ENCODE results near the gene PCK2.

PCK2 gene

DNA sequence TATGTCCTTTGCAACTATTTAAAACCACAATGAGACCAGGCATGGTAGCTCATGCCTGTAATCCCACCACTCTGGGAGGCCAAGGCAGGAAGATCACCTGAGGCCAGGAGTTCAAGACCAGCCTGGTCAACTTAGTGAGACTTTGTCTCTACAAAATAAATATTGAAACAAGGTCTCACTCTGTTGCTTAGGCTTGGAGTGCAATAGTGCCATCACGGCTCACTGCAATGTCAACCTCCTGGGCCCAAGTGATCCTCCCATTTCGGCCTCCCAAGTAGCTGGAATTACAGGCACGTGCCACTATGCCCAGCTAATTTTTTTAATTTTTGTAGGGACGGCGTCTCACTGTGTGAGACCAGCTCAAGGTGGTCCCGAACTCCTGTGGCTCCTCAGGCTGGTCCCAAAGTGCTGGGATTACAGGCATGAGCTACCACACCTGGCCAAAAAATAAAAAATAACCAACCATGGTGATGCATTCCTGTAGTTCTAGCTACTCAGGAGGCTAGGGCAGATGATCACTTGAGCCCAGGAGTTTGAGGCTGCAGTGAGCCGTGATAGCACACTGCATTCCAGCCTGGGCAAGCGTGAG, 35.4 kb downstream of the PCK2 start:
- in situ Hi-C loops (cut with HindIII; ENCODE audit: low pct_ligation_motif_present, low pct_unique_long_range_greater_than_20kb, low sequenced_read_pairs): no loop called here
- DNase-seq: no peak

DNA sequence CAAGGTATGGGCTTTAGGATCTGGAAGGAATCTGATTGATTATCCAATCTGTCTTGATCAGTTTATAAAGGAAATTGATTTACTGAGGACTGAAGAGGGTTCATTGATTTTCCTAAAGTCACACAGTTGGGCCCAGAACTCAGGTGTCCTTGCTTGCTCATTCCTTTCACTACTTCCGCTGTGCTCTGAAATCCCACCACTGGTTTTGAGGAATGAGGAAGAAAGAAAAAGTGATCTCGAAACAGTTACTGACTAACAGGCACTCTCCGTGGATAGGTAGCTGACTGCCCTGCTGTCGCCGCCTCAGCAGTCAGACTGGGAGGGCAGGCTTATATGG, 36.2 kb downstream of the PCK2 start, which contains the start of gene FITM1:
FITM1 (plus strand) TSS at position 280 of the 337 bp plus-strand sequence. CDS start 905 bp downstream, outside the sequence.
- no peak for DNase-seq
- in situ Hi-C loops (cut with HindIII; ENCODE audit: low pct_ligation_motif_present, low pct_unique_long_range_greater_than_20kb, low sequenced_read_pairs): no loop called here

DNA sequence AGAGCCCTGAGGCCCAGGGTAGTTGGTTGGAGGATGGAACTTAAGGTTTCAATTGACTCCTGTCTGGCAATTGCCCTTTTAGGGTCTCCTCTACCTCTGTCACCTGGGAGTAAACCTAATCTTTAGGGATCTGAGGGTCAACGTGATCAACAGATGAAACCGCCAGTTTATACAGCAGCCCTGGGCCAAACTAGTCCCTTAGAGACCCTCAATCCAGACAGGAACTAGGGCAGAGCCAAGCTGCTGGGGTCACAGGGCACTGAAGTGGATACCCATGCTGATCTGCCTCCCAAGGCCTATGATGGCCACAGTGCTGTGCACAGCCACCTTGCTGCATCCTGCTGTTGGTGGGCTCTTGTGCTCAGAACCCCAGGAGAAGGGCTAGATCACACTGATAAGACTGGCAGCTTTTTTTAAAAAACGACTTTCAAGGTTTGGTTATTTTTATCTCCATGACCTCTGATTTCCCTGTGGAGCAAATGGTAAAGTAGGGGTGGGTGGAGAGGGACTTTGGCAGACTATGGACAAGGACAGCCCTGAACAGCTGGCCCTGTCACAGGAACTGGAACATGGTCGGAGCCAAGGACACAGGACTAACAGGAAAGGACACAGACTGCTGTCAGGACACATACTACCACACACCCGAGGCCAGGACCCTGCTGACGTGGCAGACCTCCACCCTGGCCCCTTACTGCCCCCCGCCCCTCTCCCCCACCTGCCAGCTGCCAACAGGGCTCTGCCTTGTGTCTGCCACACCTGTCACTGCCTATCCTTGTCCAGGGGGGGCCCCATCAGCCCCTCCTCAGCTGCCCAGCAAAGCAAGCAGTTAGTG, 36.8 kb downstream of the PCK2 start:
- no peak for DNase-seq
- in situ Hi-C loops (cut with HindIII; ENCODE audit: low pct_ligation_motif_present, low pct_unique_long_range_greater_than_20kb, low sequenced_read_pairs): no loop called here

DNA sequence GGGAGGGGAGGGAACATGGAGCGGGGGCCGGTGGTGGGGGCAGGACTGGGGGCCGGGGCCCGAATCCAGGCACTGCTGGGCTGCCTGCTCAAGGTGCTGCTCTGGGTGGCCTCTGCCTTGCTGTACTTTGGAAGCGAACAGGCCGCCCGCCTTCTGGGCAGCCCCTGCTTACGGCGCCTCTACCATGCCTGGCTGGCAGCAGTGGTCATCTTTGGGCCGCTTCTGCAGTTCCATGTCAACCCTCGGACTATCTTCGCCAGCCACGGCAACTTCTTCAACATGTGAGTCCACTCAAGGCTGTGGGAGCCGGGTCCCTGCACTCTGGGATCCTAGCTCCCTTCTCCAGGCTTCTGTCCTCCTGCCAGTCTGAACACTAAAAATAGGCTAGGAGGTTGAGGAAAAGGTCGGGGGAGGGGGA, 37.4 kb downstream of the PCK2 start:
- DNase-seq: no peak
- in situ Hi-C loops (cut with HindIII; ENCODE audit: low pct_ligation_motif_present, low pct_unique_long_range_greater_than_20kb, low sequenced_read_pairs): no loop called here

DNA sequence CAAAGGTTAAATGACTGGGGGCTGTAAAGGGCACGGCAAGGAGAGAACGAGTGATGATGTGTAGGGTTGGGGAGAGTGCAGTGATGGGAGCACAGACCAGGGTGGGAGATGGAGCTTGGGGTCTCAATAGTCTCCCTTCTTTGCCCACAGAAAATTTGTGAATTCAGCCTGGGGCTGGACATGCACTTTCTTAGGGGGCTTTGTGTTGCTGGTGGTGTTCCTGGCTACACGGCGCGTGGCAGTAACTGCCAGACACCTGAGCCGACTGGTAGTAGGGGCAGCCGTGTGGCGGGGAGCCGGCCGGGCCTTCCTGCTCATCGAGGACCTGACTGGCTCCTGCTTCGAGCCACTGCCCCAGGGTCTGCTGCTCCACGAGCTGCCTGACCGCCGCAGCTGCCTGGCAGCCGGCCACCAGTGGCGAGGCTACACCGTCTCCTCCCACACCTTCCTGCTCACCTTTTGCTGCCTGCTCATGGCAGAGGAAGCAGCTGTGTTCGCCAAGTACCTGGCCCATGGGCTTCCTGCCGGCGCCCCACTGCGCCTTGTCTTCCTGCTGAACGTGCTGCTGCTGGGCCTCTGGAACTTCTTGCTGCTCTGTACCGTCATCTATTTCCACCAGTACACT, 38.1 kb downstream of the PCK2 start:
- in situ Hi-C loops (cut with HindIII; ENCODE audit: low pct_ligation_motif_present, low pct_unique_long_range_greater_than_20kb, low sequenced_read_pairs): no loop called here
- no peak for DNase-seq

DNA sequence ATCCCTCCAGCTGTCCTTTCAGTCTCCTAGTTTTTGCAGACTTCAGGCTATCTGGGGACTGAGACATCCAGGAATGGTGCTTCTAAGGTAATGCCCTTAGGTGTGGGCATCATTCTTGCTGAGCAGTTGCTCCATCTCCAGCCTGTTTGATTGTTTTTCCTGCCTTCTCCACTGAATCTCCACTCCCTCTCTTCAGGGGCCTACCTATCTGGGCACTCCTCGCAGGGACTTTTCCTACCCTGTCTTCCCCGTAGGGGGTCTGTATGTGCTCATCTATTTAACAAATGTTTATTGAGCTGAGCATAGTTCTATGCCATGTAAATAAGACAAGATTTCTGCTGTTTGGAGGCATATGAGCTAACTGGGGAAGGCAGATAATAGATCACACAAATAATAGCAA, 38.9 kb downstream of the PCK2 start:
- DNase-seq: no peak
- in situ Hi-C loops (cut with HindIII; ENCODE audit: low pct_ligation_motif_present, low pct_unique_long_range_greater_than_20kb, low sequenced_read_pairs): no loop called here

DNA sequence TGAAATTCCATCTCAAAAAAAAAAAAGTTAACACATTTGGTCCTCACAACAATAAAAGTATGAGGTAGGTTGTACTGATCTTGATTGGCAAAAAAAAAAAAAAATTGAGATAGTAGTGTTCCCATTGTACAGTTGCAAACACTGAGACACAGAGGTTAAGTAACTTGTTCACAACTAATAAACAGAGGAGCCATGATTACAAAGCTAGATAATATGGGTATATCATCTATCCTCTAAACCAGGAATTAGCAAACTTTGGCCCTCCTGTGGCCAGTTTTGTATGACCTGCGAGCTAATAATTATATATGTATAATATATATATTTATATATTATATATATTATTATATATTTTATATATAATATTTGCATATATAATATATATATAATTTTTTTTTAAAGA, 39.6 kb downstream of the PCK2 start:
- in situ Hi-C loops (cut with HindIII; ENCODE audit: low pct_ligation_motif_present, low pct_unique_long_range_greater_than_20kb, low sequenced_read_pairs): no loop called here

DNA sequence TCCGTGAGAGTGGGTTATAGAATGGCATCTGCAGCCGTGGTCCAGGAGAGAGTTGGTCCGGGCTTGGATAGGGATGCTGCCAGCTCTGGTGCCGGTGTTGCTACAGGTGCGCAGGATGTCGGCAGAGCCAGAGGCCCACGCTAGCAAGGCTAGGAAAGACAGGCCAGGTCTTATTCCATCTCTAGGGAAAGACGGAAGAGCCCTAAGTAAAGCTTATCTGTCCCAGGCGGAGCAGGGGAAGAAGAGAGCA, 41.4 kb downstream of the PCK2 start:
- DNase-seq: no peak
- in situ Hi-C loops (cut with HindIII; ENCODE audit: low pct_ligation_motif_present, low pct_unique_long_range_greater_than_20kb, low sequenced_read_pairs): no loop called here

More for the DNA sequence above, 39.6 kb downstream of the PCK2 start:
- DNase-seq: no peak

DNA sequence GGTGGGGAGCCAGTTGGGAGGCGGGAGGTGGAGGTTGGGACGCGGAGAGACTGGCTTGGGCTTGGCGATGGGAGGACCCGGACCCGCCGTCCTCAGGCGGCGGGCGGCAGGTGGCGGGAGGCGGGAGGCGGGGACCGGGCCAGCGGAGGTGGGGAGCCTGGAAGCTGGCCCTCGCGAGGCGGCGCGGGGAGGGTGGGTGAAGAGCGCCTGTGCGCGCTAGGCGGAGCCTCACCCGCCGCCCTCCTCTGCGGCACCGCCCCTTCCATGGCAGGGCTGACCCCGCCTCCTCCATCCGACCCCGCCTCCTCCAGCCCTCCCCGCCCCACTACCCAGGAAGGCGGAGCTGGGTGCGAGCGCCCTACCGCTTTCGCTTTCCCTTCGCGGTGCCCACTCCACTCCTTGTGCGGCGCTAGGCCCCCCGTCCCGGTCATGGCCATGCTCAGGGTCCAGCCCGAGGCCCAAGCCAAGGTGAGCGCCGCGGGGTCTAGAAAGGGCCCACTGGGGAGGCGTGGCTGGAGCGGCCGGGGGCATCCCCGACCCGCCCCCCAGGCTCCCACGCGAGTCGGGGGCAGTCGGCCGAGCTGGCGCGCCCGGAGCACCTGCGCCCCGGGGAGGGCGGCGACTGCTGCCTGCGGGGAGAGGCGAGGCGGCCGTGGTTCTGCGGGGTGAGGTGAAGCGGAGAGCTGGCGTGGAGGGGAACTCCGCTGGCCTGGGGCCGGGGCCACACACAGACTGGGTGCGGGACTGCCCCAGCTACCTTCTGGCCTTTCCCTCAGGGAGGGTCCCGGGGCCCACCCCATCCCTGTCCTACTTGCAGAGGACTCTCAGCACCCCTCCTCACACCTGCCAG, 41.9 kb downstream of the PCK2 start, which contains the start of gene PSME1:
PSME1 (plus strand) TSS at position 361 of the 850 bp plus-strand sequence; CDS start at position 430, 69 bp downstream.
- DNase-seq: peak; percentile 86
- in situ Hi-C loops (cut with HindIII; ENCODE audit: low pct_ligation_motif_present, low pct_unique_long_range_greater_than_20kb, low sequenced_read_pairs): no loop called here

DNA sequence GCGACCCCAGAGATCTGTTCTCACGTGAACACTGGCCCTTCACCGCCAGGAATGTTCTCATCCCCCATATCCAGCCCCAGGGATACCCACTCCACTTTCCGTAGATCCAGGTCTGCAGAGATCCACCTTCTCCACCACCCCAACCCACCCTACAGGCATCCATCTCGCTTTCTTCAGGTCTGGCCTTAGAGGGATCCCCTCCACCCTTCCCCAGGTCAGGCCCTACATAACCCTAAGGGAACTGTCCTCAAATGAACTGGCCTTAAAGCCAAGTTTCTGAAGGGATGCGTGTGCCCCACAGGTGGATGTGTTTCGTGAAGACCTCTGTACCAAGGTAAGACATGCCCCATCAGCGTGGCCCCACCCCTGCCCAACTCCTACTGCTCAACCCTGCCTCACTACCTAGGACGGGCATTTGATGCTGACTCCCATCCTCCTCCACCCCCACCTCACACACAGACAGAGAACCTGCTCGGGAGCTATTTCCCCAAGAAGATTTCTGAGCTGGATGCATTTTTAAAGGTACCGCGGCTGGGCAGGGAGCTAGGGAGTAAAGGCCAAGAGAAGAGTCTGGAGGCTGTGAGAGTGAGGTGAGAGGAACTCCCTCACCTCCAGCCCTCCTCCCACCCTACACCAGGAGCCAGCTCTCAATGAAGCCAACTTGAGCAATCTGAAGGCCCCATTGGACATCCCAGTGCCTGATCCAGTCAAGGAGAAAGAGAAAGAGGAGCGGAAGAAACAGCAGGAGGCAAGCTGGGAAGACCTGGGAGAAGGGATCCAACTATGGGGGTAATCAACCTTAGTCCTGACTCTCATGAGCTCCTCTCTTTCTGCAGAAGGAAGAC, 42.8 kb downstream of the PCK2 start:
- DNase-seq: no peak
- in situ Hi-C loops (cut with HindIII; ENCODE audit: low pct_ligation_motif_present, low pct_unique_long_range_greater_than_20kb, low sequenced_read_pairs): no loop called here

DNA sequence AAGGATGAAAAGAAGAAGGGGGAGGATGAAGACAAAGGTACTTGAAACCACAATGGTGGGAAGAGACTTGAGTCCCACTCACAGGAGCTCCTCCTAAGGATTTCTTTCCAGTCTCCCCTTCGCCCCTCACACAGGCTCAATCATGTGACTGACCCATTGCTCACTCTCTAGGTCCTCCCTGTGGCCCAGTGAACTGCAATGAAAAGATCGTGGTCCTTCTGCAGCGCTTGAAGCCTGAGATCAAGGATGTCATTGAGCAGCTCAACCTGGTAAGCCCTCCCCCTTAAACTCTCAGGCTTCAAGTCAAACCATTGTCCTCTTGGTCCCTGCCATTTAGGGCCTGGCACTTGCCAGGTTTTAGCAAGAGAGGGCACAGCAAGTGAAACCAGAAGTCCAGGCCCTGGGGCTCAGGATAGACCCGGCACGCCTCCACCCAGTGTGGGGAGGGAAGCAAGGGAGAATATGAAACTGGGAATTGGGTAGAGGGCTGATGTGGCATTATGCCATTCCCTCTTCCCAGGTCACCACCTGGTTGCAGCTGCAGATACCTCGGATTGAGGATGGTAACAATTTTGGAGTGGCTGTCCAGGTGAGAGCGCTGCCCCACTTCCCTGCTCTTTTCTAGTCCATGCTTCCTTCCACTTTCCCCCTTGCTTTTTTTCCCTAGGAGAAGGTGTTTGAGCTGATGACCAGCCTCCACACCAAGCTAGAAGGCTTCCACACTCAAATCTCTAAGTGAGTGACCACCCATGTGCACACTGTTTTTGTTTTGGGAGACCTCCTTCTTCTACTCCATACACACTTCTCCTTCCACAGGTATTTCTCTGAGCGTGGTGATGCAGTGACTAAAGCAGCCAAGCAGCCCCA, 43.7 kb downstream of the PCK2 start:
- DNase-seq: no peak
- in situ Hi-C loops (cut with HindIII; ENCODE audit: low pct_ligation_motif_present, low pct_unique_long_range_greater_than_20kb, low sequenced_read_pairs): no loop called here

DNA sequence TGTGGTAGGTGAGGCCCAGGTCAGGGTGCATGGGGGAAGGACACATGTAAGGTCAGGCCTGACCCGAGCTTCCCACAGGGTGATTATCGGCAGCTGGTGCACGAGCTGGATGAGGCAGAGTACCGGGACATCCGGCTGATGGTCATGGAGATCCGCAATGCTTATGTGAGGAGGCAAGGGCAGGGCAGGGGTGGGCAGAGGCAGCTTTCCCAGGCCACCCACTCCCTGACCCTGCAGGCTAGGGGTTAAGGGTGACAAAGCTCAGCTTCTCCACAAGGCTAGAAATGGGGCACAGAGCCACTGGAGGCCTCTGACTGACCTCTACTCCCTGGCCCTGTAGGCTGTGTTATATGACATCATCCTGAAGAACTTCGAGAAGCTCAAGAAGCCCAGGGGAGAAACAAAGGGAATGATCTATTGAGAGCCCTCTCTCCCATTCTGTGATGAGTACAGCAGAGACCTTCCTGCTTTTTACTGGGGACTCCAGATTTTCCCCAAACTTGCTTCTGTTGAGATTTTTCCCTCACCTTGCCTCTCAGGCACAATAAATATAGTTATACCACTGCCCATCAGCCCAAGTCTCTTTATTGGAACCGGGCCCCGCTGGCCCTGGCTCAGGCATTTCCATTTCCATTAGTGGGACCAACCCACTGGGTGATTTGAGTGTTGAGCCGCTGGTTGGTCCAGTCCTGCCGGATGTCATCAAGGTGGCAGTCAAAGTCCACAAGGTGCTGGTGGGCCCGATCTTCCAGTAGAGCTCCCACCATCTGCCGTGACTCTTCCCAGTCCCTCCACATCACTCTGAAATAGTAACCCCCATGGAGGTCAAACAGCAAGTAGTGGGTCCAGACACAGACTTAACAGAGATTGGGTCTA, 44.5 kb downstream of the PCK2 start:
- no peak for DNase-seq
- in situ Hi-C loops (cut with HindIII; ENCODE audit: low pct_ligation_motif_present, low pct_unique_long_range_greater_than_20kb, low sequenced_read_pairs): no loop called here

DNA sequence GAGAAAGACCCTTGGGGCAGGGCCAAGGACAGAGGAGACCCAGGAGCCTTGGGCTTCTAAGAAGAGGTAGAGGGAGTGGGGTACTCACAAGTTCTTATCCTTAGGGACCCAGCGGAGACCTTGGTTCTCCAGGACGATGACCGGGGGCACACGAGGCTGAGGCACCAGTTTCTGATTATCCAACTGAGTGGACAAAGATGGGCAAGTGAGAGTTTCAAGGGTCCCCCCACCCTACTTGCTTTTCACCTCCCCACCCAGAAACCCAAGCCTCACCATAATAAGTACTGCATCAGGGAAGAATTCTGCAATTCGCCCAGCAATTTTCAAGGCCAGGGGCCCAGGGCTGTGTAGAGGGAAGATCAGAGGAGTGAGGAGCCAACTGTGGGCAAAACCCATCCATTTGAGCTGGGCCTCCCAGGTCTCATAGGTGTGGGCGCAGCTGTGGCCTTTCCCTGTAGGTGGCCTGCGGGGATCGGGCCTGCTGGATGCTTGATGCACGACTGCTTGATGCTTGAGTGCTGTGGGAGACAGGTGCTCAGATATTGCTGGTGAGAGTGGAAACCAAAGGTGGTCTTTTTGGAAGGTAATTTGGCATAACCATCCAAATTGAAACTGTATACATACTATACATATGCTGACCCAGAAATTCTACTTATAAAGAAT, 45.3 kb downstream of the PCK2 start:
- in situ Hi-C loops (cut with HindIII; ENCODE audit: low pct_ligation_motif_present, low pct_unique_long_range_greater_than_20kb, low sequenced_read_pairs): no loop called here

DNA sequence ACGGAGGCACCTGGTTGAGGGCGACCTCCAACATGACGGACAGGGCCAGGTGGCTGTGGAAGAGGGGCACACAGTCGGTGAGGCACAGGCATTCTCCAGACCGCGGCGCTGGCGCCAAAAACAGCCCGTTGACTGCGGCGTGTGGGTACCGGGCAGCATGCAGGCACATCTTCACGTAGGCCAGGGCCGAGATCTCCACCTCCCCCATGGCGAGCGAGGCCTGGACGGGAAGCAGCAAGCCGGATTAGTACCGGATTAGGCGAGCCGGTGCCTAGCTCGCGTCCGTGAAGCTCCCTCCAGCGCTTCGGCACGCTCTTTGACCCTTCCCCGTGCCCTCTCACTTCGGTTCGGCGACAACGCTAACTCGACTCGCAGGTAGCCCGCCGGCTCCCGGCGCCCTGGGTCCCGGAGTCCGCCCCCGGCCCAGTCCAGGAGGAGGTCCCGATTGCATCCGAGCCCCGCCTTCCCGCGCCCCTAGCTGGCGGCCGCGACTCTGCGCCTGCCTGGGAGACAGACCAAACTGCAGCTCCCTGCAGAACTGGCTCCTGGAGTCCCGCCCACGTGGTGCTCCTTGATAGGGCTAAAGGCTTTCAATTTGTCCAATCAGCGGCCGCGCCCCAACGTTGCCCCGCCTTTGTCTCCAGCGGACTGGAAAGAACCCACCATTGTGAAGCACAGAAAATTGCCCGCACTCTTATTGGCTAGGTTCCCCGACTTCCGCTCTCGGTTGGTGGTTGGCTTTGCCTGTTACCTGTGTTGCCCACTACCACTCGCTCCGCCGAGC, 47.2 kb downstream of the PCK2 start, which contains the start of gene EMC9:
EMC9 (minus strand) TSS at position 495 of the 784 bp plus-strand sequence; CDS start at position 208, 287 bp downstream.
- in situ Hi-C loops (cut with HindIII; ENCODE audit: low pct_ligation_motif_present, low pct_unique_long_range_greater_than_20kb, low sequenced_read_pairs): no loop called here
- peak; percentile 98 for DNase-seq

More for the DNA sequence above, 45.3 kb downstream of the PCK2 start:
- no peak for DNase-seq

DNA sequence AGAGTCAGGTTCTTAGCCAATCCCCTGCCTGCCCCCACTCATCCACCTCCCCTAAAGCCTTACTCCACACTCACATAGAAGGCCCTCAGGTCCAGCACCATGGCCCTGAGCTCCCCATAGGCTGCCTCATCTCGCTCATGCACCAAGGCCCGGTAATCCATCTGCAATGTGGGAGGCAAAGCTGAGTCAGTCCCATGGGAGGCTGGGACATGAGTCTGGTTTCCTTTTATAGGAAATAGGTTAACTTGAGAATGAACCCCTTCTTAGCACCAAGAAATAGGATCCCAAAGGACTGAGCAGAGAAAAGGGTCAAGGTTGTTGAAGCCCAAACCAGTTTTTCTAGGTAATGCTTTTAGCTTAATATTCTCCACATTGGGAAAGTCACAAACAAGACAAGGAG, 49.4 kb downstream of the PCK2 start:
- in situ Hi-C loops (cut with HindIII; ENCODE audit: low pct_ligation_motif_present, low pct_unique_long_range_greater_than_20kb, low sequenced_read_pairs): no loop called here
- DNase-seq: no peak
